HG03439 (cell line): ENCODE measurements around the gene ASAH2.
"Not testable (repeated sequence)": the region's sequence is repeated elsewhere in the genome, so short reads cannot be mapped to it uniquely, and the experiment has no call there.

ENCODE experiments used
- ATAC-seq: cut with Tn5 transposase; IDR thresholded peaks from one replicate; pipeline ENCODE4 v1.9.1; 2021; ENCODE audit warnings: mild to moderate bottlenecking, moderate library complexity; ENCODE audit not compliant: unreplicated experiment

Gene ASAH2

GRCh38 chr10:50260791-50261281 is 9.5 kb upstream of the ASAH2 start:
- peak; percentile 99 for ATAC-seq

DNA sequence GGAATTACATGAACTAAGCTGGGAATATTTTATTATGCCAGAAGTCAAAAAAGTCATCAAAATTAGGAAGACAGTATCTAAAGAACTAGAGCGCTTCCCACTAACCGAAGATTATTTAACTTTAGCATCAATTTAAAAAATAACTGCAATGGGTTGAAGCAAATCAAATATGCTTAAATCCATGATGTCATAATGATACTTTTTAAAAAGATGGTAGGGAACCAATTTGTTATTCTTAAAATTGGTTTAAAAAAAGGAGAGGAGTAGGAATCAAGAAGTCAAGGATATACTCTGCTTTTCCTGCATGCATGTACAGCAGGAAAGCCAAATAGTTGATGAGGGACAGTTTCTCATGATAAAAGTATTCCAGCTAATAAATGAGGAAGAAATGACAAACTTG is 3.2 kb upstream of the ASAH2 start:
- no peak for ATAC-seq

DNA sequence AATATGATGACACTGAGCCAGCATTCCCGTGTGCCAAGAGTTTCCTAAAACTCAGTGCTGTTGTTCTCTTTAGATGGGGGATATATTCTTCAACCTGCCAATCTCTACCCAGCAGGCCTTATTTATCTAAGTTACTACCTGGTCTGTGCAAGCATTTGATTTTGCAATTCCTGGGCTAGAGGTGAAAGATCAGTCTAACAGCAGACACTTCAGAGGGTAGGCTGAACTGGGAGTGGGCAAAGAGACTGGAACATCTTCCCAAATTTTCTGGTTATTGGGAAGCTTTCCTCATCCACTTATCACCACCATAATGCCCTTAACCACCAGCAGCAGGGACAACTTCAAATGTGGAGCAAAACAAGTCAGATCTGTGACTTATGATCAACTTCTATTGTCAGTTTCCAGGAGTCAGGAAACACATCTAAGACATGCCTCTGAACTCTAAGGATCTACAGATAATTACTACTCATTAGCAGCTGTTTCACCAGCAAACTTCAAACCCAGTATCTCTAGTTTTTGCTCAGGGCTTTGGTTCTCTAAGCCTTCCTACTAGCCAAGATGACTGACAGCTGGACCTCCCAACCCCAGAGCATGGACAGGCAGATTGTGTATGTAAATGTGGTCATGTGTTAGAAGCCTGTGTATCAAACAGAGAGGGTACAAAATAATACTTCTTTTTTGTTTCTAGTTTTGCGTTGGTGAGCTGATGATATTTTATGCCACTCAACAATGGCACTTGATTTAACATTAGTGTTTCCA is 1.0 kb downstream of the ASAH2 start:
- no peak for ATAC-seq

DNA sequence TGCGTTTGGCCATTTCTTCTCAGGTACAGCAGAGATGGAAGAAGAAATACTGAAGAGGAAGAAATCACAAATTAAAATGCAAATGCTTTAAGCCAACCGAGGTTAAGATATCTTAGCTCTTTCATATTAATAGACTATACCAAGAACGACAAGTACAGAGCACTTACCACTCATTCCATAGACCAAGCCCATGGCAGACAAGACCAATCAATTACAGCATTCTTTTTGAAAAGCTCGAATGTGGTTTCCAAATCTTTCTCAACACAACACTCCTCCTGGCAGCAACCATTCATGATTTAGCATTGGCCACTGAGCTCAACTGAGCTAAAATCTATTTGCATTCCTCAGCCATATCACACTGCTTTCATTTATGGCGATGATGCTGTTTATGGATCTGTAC is 2.7 kb downstream of the ASAH2 start:
- ATAC-seq, result no peak

- no peak for ATAC-seq
Measured at GRCh38 chr10:50248062-50248461, 3.3 kb downstream of the ASAH2 start.

DNA sequence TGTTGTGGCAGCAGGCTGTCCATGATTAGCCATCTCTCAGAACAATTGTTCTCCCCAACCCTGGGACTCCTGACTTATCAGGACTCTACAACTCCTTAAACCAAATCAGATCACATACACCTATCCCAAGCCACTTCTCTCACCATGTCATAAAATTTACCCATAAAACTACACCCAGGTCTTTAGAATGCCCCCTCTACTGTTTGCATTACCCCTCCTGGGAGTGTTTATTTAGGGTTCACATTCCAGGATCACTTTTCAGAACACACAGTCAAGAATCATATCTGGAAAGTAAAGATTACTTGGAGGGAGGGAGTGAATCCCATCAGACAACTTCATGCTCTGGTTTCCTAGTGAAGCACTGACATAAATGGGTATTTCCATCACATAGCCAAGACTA is 7.1 kb downstream of the ASAH2 start:
- no peak for ATAC-seq

DNA sequence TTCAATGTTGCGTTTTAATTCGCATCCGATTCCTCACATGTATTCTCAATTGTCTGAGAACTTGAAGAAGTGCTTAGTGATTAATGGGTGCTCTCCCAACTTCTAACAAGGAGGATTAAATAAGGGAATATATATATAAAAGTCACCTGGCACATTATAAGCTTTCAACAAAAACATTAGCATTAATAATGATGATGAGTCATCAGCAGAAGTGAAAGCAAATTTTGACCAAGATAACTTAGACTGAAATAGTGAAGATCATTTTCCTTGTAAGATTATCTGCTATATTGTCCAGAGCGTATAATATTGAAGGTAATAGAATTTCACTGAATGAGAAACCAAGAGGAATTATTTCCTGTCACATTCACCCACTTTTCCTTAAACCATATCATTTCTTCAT is 8.5 kb downstream of the ASAH2 start:
- ATAC-seq, result no peak

- ATAC-seq, result not testable (repeated sequence)
Measured at GRCh38 chr10:50241478-50241877, 9.8 kb downstream of the ASAH2 start.

DNA sequence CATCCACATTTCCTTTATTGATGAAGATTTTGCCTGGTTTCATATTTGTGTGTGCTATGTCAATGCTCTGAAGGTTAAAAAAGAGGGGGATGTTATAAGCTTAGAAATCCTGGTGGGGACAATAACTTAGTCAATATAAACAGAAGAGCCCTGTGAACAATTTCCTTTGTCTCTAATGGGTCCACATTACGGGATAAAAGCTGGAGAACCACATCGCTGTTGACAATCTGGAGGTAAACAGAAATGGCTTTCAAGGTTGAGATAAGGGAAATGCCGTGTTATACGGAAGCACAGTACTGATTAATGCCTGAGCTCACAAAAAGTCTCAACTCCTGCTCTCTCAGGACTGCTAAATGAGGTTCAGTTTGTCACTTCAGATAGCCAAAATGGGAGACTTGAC is 16.8 kb downstream of the ASAH2 start:
- no peak for ATAC-seq

- no peak for ATAC-seq
Measured at GRCh38 chr10:50232261-50232639, 19.1 kb downstream of the ASAH2 start.

GRCh38 chr10:50231515-50232260 is 19.6 kb downstream of the ASAH2 start:
- no peak for ATAC-seq

DNA sequence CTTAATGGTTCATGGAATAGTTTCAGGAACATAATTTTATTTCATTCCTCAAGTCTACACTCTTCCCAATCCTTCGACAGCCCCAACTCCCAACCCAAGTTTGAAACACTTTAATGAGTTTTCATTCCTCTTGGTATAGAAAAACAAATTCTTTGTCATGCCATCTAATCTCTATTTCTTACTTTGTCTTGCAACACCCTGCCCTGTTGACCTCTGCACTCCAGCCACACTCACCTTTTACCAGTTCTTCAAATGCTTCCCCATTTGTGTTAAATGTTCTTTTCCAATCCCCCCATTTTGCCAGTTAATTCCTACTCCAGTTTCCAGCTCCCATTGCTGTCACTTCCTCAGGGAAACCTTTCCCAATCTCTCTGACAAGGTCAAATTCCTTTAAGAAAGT is 21.9 kb downstream of the ASAH2 start:
- ATAC-seq, result no peak

DNA sequence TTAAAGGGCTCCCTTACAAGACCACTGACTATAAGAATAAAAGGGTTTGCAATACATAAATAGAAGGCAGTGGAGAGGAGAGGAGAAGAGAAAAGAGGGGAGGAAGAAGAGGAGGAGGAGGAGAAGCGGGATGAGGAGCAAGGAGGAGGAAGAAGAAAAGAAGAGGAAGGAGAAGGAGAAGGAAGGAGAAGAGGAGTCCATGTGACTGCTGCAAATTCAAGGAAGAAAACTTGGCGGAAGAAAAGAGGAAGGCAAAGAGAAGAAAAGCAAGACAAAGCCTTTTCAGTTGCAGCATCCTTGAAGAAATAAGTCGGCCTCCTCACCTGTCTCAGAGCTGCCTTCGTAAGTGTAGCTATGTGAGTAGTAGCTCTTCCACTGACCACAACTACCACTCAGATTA is 22.6 kb downstream of the ASAH2 start:
- no peak for ATAC-seq

DNA sequence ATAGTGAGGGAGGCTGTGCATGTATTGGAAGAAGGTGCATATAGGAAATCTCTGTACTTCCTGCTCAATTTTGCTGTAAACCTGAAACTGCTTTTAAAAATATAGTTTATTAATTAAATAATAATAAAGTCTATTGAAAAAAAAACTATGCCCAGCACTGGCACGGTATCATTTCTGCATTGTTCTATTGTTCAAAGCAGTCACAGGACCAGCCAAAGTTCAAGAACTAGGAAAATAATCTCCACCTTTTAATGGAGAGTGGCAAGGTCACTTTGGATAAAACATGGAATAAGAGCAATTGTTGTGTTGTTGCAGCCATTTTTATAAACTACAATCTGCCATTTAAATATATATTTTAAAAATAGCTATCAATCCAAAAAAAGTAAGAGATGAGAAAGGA is 24.7 kb downstream of the ASAH2 start:
- ATAC-seq, result no peak

- peak; percentile 89 for ATAC-seq
Measured at GRCh38 chr10:50224330-50224952, 26.9 kb downstream of the ASAH2 start.

DNA sequence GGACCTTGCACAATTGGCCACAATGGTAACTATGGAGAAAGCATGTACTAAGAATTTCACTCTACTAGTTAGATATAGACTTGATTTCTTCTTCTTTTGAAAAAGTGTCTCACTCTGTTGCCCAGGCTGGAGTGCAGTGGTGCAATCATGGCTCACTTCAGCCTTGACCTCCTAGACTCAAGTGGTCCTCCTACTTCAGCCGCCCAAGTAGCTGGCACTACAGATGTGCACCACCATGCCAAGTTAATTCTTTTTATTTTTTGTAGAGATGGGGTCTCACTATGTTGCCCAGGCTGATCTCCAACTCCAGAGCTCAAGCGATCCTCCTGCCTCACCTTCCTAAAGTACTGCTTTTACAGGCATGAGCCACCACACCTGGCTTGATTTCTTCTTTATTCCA is 29.1 kb downstream of the ASAH2 start:
- ATAC-seq, result no peak

- ATAC-seq, result no peak
Measured at GRCh38 chr10:50221470-50221869, 29.8 kb downstream of the ASAH2 start.

DNA sequence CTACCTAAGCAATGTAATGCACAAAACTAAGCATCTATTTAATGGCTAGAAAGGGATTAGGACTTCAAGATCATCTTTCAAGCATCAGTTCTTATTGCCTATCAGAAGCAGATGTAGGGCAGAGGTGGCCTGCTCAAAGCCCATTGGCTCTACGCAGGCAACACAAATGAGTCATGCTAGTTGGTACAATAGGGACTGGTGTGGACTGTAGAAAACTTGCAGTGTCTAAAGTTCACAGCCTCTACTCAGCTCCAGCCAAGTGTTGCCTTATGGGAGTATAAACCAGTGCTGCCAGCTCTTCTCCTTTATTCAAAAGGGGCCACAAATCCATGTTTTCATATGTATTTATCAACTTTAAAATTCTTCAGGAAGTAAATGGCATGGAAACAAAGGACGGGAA is 31.7 kb downstream of the ASAH2 start:
- ATAC-seq, result no peak

GRCh38 chr10:50219200-50219599 is 32.1 kb downstream of the ASAH2 start:
- no peak for ATAC-seq

GRCh38 chr10:50216894-50217293 is 34.4 kb downstream of the ASAH2 start:
- ATAC-seq, result no peak

DNA sequence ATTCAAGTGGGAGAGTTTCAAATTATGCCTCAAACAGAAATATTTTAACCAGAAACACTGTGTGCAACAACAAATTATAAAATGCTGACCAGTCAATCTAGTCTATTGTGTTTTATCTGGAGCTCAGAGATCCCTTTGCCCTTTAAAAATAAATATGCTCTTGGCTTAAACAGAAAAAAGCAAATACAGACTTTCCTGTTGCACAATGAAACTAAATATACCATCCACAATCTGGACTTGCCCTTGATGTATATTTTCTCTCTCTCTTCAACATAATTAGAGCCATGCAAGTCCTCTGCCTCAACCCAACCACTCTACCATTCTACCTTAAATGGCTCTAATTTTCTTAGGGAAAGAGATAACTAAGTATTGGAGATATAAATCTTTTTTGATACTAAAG is 34.9 kb downstream of the ASAH2 start:
- ATAC-seq, result no peak

DNA sequence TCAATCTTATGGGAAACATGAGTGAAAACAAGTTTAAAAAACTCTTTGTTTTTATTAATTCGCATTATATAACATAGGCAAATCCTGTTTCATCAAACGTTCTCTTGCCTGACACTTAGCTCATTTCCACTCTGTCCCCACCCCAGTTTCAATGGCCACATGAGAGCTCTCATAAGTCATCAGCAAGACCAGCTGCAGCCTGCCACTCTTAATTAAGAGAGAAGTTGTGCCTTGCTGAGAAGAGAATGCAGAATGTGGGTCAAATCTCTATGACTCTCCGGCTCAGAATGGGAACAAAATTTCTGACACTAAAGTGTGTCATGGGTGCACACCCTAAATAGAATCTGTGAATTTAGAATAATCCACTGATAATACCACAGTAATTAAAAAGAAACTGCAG is 39.6 kb downstream of the ASAH2 start:
- ATAC-seq, result no peak
